Subcutaneous abdominal adipose tissue (tissue), 5 donors: Measurements from ENCODE around the gene PTPN4.

Experiments
- H3K27ac ChIP-seq: one replicate; pipeline ENCODE4 v1.7.0; 2013; ENCODE audit warnings: low read depth, mild to moderate bottlenecking, inconsistent platforms, low read length, moderate library complexity
- H3K27me3 ChIP-seq, 5 donors: one replicate each; pipeline ENCODE4 v1.7.0; 2013; ENCODE audit warnings: low read length in 5 of 5, inconsistent platforms in 1 of 5; ENCODE audit not compliant: control insufficient read depth in 5 of 5, insufficient read depth in 4 of 5
- H3K36me3 ChIP-seq, 5 donors: one replicate each; pipeline ENCODE4 v1.7.0; 2013; ENCODE audit warnings: low read length in 5 of 5; ENCODE audit not compliant: control insufficient read depth in 5 of 5, insufficient read depth in 5 of 5
- H3K4me1 ChIP-seq, 5 donors: one replicate each; pipeline ENCODE4 v1.7.0; 2013; ENCODE audit warnings: low read length in 5 of 5, mild to moderate bottlenecking in 3 of 5, moderate library complexity in 1 of 5; ENCODE audit not compliant: control insufficient read depth in 5 of 5, insufficient read depth in 5 of 5
- H3K4me3 ChIP-seq, 5 donors: one replicate each; pipeline ENCODE4 v1.7.0; 2013; ENCODE audit warnings: low read length in 5 of 5, low read depth in 1 of 5
- H3K9ac ChIP-seq, 5 donors: one replicate each; pipeline ENCODE4 v1.7.0; 2013; ENCODE audit warnings: low read length in 5 of 5, mild to moderate bottlenecking in 4 of 5, moderate library complexity in 3 of 5
- H3K9me3 ChIP-seq, 5 donors: one replicate each; pipeline ENCODE4 v1.7.0; 2013; ENCODE audit warnings: low read length in 5 of 5; ENCODE audit not compliant: control insufficient read depth in 5 of 5
- donor health status: healthy.
- donor health status: healthy.
- donor health status: healthy.
- donor health status: healthy.
- donor health status: healthy.

The PTPN4 gene

DNA sequence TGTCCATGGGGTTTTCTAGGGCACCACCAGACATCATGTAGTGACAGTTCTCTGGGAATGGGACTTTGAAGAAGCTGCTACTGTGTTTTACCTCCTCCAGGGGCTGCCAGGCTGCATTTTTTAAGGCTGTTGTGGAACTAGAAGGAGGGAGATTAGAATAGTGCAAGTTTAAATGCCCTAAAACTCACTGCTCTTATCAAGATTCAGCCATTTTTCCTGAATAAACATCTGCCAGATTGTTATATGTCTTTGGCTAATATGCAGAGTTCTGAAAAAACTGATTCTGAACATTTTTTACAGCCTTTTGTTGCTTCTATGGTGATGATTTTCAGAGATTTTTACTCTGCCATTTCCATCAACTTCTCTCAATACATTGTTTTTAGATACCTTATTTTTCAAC, 244.5 kb downstream of the PTPN4 start:
- no peak overlapping the region for H3K4me3 ChIP-seq
- H3K27me3 ChIP-seq = no peaks in the 10 kb centered on the region
- H3K9me3 ChIP-seq = no peaks in the 10 kb centered on the region
- H3K36me3 ChIP-seq = no peaks in the 10 kb centered on the region
- no peak overlapping the region for H3K9ac ChIP-seq
- no peak overlapping the region for H3K27ac ChIP-seq
- H3K4me1 ChIP-seq = no peaks in the 10 kb centered on the region

DNA sequence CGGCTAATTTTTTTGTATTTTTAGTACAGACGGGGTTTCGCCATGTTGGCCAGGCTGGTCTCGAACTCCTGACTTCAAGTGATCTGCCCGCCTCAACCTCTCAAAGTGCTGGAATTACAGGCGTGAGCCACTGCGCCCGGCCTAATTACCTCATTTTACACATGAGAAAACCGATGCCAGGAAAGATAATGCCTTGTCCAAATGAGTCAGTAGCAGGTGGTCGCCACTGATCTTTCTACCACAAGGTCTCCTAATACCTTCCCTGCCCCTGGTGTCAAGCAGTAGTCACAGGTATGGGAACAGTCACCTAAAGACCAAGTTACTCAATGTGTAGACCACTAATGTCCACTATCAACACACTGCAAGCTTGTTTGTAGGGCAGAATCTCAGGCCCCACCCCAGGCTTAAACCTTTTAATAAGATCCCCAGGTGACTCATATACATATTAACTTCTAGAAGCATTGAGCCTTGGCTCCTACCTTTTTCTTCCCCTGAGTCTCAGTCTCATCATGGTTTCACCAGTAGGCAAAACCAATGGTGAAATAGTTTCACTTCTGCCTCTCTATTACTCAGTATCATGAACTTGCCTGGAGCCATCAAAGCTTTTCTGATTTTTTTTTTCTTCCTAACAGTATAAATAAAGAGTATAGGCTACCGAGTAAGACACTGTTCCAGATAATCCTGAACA, 246.3 kb downstream of the PTPN4 start:
- Histone ChIP-seq H3K4me3 (no peak overlapping the region), H3K27ac (no peak overlapping the region), H3K9me3 (no peaks in the 10 kb centered on the region)

DNA sequence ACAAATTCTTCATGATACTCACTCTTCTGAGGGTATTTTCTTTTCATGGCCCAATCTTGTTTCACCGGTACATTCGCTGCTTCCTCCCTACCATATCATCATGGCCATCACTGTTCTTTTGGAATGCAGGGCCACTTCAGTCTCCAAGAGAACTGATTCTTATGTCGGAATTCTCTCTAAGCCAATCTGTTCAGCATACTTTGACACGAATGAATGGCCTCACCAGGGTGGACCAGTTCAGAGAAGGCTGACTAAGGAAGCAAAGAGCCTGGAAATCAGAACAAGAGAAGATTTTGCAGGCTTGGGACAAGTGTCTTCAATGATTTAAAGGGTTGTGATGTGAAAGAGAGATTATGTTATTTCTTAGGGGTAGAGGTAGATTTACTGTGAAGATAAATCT, 248.1 kb downstream of the PTPN4 start:
- H3K9ac ChIP-seq = no peak overlapping the region
- H3K27me3 ChIP-seq = no peaks in the 10 kb centered on the region
- H3K9me3 ChIP-seq = no peaks in the 10 kb centered on the region
- no peak overlapping the region for H3K4me3 ChIP-seq
- no peaks in the 10 kb centered on the region for H3K36me3 ChIP-seq
- H3K27ac ChIP-seq = no peak overlapping the region
- H3K4me1 ChIP-seq = peaks cover 0 to 7% (median 7%) of the 10 kb centered on the region in 5 donors

More for the DNA sequence above, 246.3 kb downstream of the PTPN4 start:
- H3K4me1 ChIP-seq = no peaks in the 10 kb centered on the region
- no peak overlapping the region for H3K9ac ChIP-seq
- H3K27me3 ChIP-seq = no peaks in the 10 kb centered on the region
- no peaks in the 10 kb centered on the region for H3K36me3 ChIP-seq

DNA sequence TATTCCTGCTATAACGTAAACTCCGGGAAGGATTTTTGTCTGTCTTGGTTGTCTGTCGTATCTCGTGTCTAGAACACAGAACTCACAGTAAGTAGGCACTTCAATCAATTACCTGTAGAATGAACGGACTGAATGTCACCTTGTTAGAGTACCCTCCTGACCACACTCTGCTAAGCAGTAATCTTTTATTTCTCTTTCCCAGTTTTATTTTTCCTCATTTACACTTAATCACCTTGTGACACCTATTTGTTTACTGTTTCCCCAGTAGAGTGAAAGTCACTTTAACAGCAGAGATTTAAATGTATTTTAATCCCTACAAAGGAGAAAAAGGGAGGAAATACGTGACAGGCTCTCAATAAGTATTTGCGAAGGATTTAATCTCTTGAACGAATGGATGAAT, 252.6 kb downstream of the PTPN4 start:
- no peaks in the 10 kb centered on the region for H3K9me3 ChIP-seq
- no peaks in the 10 kb centered on the region for H3K27me3 ChIP-seq
- H3K4me3 ChIP-seq = peak overlapping the region; percentile 72 to 88 (median 76)
- H3K9ac ChIP-seq = peak overlapping the region in 4 of 5 donors; percentile 74 to 91 (median 82)
- peaks cover 0 to 22% (median 18%) of the 10 kb centered on the region in 5 donors for H3K4me1 ChIP-seq
- H3K36me3 ChIP-seq = no peaks in the 10 kb centered on the region
- H3K27ac ChIP-seq = no peak overlapping the region

DNA sequence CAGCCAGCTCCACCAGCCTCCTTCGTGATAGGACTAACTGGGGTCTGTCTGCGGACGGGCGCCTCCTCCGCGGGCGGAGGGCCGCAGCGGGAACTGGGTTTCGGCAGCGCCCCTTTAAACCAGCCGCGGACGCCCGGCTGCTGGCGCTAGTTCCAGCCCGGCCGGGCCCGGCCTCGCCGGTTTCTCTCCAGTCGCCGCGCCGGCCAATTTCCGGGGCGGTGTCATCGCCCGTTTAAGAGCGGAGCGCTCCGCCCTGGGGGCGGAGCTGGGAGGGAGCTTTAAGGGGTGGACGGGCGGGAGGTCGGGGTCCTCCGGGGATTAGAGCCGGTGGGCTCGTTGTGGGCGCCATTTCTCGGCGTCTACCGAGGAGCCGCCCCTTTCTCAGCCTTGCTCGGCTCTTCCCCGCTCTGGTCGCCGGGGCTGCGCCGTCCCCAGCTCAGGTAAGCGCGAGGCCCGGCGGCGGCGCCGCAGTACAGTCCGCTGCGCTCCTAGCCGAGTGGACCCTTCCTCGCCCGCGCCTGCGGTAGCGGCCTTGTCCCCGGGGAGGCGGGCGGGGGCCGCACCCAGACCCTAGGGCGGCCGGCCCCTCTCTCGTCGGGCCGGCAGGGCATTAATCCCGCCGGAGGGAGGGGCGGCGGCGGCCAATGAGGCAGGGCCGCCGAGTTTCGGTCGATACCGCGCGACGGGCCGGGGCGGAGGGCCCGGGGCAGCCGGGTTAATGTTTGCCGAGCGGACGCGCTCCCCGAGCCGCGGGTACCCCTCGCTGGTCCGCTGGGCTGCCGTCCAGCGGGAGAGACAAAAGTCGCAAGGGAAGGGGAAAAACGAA, 253.3 kb downstream of the PTPN4 start, which contains the start of gene EPB41L5:
EPB41L5 (plus strand) TSS at position 307 of the 826 bp plus-strand sequence. CDS start 6,008 bp downstream, outside the sequence.
- Histone ChIP-seq H3K36me3 (no peaks in the 10 kb centered on the region), H3K27ac (peak within 1 kb of the TSS; percentile 27), H3K9ac (peak within 1 kb of the TSS in 4 of 5 donors; percentile 74 to 91 (median 85)), H3K9me3 (no peaks in the 10 kb centered on the region), H3K4me3 (peak within 1 kb of the TSS; percentile 72 to 88 (median 77)), H3K27me3 (no peaks in the 10 kb centered on the region), H3K4me1 (peaks cover 0 to 22% (median 18%) of the 10 kb centered on the region in 5 donors)

DNA sequence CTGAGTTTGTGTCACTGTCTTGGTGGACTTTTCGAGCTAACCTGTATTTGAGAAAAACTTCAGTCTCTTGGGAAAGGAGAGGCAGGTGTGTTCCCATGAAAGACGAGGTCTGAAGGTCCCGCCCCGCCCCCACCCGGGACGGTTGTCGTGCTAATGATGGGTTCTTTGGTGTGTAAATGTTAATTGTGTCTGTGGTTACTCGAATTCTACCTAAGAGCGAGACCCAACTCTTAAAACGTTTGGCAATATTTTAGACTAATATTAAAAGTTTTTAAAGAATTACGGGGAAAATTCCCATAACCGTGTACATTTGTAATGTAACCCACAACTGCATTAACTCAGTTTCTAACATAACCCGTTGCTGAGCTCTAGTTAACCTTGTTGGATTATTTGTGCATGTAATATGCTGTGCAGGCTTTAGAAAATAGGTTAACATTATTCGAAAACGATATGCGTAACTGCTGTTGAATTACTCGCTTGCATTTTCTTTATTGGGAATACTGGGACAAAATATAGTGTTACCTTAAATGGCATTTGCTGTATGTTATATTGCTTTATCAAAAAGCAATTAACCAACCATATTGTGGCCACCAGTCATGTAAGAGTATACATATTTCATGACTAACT, 254.0 kb downstream of the PTPN4 start:
- no peaks in the 10 kb centered on the region for H3K27me3 ChIP-seq
- no peaks in the 10 kb centered on the region for H3K36me3 ChIP-seq
- H3K4me3 ChIP-seq = peak overlapping the region; percentile 72 to 88 (median 77)
- H3K9ac ChIP-seq = peak overlapping the region in 4 of 5 donors; percentile 74 to 91 (median 85)
- H3K4me1 ChIP-seq = peaks cover 0 to 22% (median 18%) of the 10 kb centered on the region in 5 donors
- H3K27ac ChIP-seq = peak overlapping the region; percentile 27
- H3K9me3 ChIP-seq = no peaks in the 10 kb centered on the region

DNA sequence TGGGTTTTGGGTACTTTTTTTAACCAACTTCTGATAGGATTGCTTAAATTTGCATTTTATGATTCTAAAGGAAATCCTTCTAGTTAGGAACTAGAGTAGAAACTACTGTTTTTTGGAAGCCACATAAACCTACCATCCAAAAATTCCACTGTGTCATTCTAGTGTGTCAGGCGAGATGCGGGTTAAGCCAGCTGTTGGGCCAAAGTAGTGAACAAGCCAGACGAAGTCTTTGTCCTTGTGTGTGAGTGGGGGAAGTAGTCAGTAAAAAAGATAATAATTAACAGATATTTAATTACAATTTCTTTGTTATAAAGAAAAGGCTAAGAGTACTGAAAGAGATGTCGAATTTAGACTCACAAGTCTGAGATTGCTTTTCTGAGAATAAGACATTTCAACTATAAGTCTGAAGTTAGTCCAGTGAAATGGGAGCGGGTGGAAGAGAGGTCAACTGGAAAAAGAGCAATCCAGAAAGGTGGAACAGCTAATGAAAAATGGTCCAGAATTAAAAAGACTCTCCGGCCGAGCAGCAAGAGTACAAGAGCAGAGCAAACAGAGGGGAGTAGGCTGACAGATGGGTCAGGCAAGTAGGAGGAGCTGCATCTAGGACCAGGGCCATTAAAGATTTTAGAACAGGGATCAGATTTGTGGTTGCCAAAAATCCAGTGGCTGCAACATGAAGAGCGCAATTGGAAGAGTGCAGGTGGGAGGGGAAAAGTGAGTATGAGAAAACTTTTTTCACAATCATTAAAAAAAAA, 254.7 kb downstream of the PTPN4 start:
- Histone ChIP-seq H3K36me3 (no peaks in the 10 kb centered on the region), H3K4me3 (peak overlapping the region in 3 of 5 donors; percentile 72 to 85 (median 77)), H3K9ac (peak overlapping the region in 2 of 5 donors; percentile 46 to 52), H3K27me3 (no peaks in the 10 kb centered on the region), H3K4me1 (peaks cover 0 to 22% (median 18%) of the 10 kb centered on the region in 5 donors), H3K9me3 (no peaks in the 10 kb centered on the region), H3K27ac (no peak overlapping the region)

DNA sequence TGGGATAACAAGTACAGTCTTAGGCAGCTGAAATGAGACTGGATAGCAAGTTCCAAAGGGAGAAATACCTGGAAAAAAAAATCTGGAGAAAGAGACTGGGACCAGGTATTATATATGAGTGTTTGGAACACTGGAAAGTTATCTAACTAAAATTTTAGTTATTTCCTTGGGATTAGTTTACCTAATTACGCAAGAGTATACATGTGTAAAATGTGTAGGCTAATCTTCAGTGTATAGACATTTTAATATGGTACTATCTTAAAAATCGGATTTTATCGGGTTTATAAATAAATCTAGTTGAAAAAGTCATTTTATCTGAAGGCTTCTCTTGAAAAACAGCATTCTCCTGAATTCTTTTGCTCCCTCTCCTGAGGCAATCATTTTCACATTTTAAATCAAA, 257.1 kb downstream of the PTPN4 start:
- Histone ChIP-seq H3K27ac (no peak overlapping the region), H3K9me3 (no peaks in the 10 kb centered on the region), H3K4me3 (no peak overlapping the region), H3K4me1 (peaks cover 0 to 22% (median 18%) of the 10 kb centered on the region in 5 donors), H3K27me3 (no peaks in the 10 kb centered on the region), H3K9ac (no peak overlapping the region), H3K36me3 (no peaks in the 10 kb centered on the region)

DNA sequence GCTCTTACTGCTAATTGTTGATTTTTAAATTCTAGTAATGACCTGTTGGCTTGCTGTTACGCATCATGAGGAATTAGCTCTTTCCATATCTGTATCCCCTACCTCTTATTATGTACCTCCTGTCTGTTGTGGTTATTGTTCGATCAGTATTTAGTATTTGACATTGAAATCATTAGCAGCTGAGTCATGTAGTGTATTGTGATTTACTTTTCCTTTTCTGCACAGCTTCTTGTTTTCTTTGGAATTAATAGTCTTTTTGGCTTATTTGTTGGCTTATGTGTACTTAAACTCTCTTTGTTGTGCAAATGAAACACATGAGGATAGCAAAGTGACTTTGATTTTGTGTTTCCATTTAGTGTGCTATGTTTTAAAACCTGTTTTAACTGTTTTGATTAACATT, 257.5 kb downstream of the PTPN4 start:
- Histone ChIP-seq H3K36me3 (no peaks in the 10 kb centered on the region), H3K27ac (no peak overlapping the region), H3K9ac (no peak overlapping the region), H3K27me3 (no peaks in the 10 kb centered on the region), H3K4me1 (peaks cover 0 to 20% (median 14%) of the 10 kb centered on the region in 5 donors), H3K9me3 (no peaks in the 10 kb centered on the region), H3K4me3 (no peak overlapping the region)
